Renal cortical epithelial cell (primary cell): Measurements from ENCODE around the gene RAMP1. TPM values are rescaled to one million over a fixed set of nuclear protein-coding genes. Genes with fewer than 3 reads are reported as not detected.

Experiments used
- DNase-seq: peaks from one replicate; pipeline ENCODE4 v3.0.0-alpha.2; 2011; ENCODE audit warnings: low read depth
- total RNA-seq: library from RNA; depleted of rRNA; stranded (reverse); fragments of >200 nt; gene quantifications from 2 replicates; pipeline ENCODE4 v1.2.3, GENCODE V29; 2014

RAMP1 gene
- total RNA-seq, 1 donor from 2014 or later, result 0.50 TPM

GRCh38 chr2:237917696-237918374 lies 58.4 kb downstream of the RAMP1 start:
- DNase-seq, result no peak

- no peak for DNase-seq
Measured at GRCh38 chr2:237919593-237919992, 60.2 kb downstream of the RAMP1 start.

DNA sequence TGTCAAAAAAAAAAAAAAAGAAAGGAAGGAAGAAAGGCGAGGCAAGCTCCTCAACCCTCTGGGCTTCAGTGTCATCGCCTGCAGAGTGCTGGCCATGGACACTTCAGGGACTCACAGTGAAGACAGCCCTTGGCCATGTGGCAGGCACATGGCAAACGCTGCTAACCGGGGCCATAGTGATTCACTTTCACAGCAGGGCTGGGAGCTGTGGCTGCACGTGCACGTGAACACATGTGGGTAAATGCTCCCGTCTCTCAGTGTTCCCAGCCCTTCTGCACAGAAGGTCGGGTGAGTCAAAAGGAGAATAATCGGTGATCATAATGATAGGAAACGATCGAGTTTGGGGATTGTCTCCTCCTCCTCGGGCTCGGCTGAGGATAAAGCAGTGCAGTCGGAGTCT lies 61.2 kb downstream of the RAMP1 start:
- DNase-seq, result no peak

DNA sequence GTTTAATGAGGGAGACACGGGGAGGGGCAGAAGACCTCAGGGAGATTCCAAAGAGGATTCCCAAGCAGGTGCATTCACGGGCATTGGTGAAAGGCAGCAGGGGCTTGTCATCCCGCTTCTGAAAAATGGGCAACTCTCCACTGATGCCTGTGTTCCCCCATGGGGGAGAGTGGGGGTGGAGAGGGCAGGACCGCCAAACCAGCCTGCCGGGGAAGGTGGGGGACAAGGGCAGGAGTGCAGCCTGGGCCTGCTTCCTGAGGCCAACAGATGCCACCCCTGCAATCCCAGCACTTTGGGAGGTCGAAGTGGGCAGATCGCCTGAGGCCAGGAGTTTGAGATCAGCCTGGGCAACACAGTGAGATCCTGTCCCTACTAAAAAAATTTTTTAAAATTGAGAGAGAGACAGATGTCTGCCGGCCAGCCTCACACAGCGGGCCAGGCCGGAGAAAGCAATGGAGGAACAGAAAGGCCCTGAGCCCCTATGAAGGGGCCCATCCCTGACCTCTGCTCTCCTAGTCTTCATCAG lies 62.6 kb downstream of the RAMP1 start:
- DNase-seq, result no peak

DNA sequence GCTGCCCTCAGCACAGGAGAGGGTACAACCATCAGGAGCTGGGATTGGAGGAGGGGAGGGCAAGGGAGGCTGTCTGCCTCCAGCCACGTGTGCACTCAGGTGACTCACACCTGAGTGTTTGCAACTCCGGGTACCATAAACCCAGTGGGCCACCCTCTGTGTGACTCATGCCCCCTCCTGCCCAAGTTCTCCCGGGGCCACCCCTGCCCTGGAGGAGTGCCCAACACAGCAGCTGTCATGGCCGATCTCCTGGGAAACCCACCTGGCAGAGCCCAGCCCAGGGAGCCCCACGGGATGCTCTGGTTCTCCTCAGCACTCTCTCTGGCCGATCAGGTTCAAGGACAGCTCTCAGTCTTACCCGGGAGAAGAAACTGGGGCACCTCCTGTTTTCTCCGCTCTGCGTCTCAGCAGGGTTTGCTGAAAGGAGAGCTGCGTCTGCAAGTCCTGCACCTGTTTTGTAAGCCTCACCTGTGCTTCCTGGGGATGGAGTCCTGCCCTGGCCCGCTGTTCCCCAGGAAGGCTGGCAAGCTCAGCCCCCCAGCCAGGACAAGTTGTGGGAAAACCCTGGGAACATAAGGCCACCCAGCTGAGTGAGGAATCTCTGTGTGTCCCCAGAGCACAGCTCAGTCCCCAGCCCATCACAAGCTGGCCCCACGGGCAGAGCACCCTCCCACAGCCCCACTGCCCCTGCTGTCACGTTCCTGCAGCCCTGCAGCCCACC lies 63.4 kb downstream of the RAMP1 start:
- peak; percentile 31 for DNase-seq

DNA sequence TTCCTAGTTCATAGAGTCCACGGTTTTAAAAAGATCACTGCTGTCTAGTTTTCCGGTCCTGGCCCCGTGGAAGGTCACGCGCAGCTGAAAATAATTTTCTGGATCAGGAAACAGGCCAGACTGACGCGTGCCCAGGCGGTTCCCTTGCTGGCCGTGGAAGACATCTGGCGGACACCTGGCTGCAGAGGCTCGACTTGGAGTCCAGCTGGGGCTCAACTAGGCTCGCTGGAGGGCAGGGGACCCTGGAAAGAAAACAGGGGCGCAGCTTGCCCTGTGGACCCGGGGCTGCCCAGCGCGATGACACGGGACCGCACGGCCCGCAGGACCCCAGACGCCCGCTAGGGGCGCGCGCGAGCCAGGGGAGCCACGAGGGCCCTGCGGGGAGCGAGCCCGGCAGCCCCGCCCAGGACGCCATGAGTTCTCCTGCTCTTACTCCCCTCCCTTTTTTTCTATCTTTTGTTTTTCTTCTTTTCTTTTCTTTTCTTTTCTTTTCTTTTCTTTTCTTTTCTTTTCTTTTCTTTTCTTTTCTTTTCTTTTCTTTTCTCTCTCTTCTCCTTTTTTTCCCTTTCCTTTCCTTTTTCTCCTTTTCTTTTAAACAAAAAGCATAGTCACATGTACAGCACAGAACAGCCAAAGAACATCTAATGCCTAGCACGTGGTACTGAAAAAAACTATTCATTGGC lies 64.2 kb downstream of the RAMP1 start:
- DNase-seq, result no peak

DNA sequence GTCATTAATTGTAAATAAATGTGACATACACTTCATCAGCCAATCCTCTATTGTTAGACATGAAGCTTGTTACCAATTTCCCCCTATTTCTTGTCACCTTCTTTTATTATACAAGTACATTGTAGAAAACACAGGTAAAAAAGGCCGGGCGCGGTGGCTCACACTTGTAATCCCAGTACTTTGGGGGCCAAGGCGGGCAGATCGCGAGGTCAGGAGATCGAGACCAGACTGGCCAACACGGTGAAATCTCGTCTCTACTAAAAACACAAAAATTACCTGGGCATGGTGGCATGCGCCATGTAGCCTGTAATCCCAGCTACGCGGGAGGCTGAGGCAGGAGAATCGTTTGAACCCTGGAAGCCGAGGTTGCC lies 64.7 kb downstream of the RAMP1 start:
- DNase-seq, result no peak

- no peak for DNase-seq
Measured at GRCh38 chr2:237927135-237927534, 67.7 kb downstream of the RAMP1 start.

DNA sequence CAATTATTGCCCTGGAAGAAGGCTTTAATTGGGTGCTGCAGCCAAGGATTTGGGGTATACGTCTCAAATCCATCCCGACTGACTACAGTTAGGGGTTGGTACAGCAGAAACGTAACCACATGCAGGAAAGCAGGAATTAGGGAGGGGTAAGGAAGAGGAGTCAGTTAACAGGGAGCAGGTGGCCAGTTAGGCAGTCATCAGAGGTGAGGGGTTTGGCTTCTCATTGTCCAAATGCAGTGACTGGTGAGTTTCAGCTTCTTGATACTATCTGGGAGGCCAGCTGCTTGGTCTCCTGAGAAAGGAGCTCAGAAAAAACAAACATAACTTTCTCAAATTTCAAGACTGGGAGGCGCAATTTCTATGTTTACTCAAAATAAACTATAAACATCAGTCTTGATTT lies 68.6 kb downstream of the RAMP1 start:
- no peak for DNase-seq

DNA sequence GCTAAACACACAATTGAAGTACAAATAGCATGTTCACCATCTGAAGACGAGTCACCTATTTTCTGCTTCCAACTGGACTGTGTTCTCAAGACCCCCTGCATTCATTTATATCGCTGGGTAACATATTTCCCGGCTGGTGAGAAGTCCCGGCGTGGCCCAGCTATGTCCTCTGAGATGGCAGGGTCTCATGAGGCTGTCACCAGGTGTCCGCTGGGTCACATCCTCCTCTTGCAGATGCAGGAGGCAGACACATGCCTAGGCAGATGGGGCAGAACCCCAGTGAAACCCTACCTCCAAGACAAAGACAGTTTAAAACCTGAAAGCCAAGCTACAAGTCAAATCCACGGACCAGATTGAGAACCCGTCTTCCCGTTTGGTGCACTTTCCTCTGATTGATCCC lies 70.6 kb downstream of the RAMP1 start:
- DNase-seq, result no peak

DNA sequence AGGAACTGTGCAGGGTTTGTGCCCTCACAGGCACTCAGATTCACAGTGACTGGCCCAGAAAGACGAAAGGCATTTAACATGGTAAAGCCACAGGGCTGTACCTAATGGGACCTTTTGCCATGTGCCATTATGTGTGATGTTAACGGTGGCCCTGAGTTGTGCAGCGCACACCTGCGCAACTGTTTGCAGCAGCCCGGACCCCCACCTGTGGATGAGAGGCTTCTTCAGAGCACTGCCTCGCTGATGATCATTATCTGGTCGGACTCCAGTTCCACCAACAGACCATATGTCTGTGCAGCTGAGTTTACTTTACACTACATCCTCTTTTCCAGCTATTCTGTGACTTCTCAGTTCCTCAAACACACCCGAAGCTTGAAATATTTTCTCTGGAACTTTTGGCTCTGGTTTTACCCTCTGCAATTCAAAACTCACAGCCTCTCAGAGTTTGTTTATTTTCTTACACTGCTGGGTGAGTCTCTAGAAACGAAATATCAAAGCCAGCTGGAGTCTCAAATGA lies 71.8 kb downstream of the RAMP1 start:
- DNase-seq, result no peak

DNA sequence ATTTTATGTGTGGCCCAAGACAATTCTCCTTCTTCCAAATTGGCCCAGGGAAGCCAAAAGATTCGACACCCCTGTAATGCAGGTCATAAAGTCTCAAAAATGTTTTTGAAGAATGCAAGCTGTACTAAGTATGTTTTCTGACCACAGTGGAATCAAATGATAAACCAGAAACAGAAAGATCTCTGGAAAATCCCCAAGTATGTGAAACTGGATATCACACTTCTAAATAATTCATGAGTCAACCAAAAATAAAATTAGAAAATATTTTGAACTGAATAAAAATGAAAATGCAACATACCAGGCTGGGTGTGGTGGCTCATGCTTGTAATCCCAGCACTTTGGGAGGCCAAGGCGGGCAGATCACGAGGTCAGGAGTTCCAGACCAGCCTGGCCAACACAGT lies 73.3 kb downstream of the RAMP1 start:
- DNase-seq, result no peak

GRCh38 chr2:237934186-237934585 lies 74.8 kb downstream of the RAMP1 start:
- no peak for DNase-seq

DNA sequence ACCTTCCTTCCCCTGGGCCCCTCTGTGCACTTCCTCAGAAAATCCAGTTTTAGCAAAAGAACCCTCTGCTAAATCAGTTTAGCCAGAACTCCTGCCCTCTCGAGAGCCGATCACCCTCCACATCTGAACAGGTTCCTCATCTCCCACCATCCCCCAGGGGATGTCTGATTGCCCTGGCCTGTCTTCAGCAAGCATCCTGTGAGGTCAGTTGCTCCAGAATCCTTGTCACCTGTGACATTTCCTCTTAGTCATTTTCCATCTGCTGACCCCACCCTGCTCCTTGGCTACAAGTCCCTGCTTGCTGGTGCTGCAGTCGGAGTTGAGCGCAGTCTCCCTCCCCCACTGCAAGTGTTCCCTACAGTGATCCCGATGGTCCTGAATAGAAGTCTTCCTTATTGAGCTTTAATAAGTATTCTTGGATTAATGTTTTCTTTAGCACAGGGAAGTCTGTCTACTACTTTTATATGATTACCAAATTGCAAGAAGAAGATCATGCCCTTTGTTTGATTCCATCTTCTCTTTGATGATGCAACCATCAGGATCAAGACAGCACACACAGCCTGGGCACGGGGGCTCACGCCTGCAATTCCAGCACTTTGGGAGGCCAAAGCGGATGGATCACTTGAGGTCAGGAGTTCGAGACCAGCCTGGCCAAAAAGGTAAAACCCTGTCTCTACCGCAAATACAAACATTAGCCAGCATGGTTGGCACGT lies 76.5 kb downstream of the RAMP1 start:
- no peak for DNase-seq

GRCh38 chr2:237939251-237939650 lies 79.8 kb downstream of the RAMP1 start:
- DNase-seq, result no peak

DNA sequence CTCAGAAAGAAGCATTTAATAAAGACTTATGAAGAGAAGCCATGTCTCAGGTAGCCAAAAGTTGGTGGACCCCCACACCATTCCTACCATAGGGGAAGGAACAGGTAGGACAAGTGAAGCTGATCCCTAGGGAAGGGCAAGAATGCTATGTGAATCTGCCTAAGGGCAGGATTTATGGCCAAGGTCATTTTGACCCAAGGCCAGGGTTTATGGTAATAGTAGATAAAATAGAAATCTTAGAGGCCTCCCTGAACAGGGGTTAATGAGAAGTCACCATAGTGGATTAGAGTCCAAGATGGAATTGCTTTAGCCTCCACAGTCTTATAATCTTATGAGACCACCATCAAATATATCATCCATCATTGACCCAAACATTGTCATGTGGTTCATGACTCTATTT lies 81.4 kb downstream of the RAMP1 start:
- no peak for DNase-seq

- no peak for DNase-seq
Measured at GRCh38 chr2:237941239-237941638, 81.8 kb downstream of the RAMP1 start.

DNA sequence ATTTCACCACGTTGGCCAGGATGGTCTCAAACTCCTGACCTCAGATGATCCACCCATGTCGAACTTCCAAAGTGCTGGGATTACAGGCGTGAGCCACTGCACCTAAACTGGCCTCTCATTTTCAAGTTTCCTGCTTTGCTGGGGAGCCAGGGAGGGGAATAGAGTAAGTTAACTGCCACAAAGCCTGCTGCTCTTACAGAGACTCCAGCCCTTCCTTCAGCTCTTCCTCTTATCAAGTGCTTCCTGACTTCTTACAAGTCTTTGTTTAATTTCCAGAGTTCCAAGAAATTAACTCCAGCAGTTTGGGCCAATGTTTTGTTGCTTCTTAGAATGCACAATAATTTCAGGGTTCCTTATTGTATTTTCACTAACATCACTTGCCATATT lies 83.1 kb downstream of the RAMP1 start:
- DNase-seq, result no peak

- DNase-seq, result no peak
Measured at GRCh38 chr2:237943395-237944094, 84.1 kb downstream of the RAMP1 start.

- DNase-seq, result no peak
Measured at GRCh38 chr2:237944302-237944701, 84.9 kb downstream of the RAMP1 start.

- no peak for DNase-seq
Measured at GRCh38 chr2:237946423-237946822, 87.0 kb downstream of the RAMP1 start.
